ENCODE results near the gene FPR2.

The FPR2 gene

DNA sequence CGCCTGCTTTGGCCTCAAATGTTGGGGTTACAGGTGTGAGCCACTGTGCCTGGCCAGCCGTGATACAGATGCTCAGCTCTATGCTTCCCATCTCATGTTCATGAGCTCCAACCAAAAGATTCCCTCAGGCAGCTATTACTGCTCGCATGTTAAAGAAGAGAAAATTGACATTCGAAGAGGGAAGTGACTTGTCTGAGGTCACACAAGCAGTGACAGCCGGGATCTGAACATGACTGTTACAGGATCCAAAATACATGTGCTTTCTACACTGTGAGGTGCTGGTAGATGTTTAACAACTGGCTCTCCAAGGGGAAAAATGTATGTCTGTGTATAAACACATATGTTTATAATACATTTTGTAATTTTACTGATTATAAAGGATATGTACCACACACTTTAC, 20.6 kb upstream of the FPR2 start:
- TF ChIP-seq, protein P1, sequence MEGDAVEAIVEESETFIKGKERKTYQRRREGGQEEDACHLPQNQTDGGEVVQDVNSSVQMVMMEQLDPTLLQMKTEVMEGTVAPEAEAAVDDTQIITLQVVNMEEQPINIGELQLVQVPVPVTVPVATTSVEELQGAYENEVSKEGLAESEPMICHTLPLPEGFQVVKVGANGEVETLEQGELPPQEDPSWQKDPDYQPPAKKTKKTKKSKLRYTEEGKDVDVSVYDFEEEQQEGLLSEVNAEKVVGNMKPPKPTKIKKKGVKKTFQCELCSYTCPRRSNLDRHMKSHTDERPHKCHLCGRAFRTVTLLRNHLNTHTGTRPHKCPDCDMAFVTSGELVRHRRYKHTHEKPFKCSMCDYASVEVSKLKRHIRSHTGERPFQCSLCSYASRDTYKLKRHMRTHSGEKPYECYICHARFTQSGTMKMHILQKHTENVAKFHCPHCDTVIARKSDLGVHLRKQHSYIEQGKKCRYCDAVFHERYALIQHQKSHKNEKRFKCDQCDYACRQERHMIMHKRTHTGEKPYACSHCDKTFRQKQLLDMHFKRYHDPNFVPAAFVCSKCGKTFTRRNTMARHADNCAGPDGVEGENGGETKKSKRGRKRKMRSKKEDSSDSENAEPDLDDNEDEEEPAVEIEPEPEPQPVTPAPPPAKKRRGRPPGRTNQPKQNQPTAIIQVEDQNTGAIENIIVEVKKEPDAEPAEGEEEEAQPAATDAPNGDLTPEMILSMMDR (conservative IDR thresholded peaks at IDR 0.05; ENCODE audit: low read length): no peak
- no peak for DNase-seq (ENCODE audit: low read depth)

DNA sequence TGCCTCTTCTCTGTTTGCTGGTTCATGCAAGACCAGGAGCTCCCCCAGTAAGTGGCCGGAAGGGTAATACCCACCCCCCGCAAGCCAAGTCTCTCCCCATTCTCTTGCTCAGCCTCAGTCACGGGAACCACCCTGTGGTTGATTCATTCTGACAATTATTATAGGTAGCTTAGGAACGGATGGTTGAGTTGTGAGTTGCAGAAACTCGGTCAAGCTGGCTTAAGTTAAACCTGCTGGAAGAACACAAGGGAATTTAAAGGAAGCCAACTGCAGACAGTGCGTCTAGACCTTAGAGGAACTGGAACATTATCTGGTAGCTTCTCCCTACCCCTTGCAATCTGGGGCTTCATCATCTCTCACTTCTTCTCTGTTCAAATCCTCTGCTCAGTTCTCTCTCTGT, 18.2 kb upstream of the FPR2 start:
- peak; percentile 92 for DNase-seq (ENCODE audit: low read depth)
- TF ChIP-seq, protein P1 (conservative IDR thresholded peaks at IDR 0.05; ENCODE audit: low read length): no peak
- no peak overlapping the region for H3K4me3 ChIP-seq (ENCODE audit: low read length)

More for the DNA sequence above, 20.6 kb upstream of the FPR2 start:
- H3K4me3 ChIP-seq (ENCODE audit: low read length): no peak overlapping the region

DNA sequence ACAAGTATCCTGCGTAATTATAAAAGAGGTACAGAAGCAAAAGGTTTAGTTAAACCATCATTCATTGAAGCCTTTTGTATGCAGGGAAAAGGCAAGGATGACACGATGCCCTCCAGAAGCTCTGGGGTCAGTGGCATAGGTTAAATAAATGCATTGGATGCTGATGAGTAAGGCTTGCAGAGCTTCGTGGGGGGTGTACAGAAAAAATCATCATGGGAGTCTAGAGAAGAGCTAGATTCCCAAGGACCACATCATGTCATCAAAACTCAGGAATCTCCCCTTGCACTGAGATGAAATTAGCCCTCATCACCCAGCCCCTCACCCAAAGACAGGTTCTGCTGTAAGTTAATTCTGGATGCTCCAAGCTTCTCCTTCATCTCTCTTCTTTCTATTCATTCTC, 17.6 kb upstream of the FPR2 start:
- no peak overlapping the region for H3K4me3 ChIP-seq (ENCODE audit: low read length)
- TF ChIP-seq, protein P1 (conservative IDR thresholded peaks at IDR 0.05; ENCODE audit: low read length): no peak
- peak; percentile 51 for DNase-seq (ENCODE audit: low read depth)

- no peak overlapping the region for H3K4me3 ChIP-seq (ENCODE audit: low read length)
- TF ChIP-seq, protein P1 (conservative IDR thresholded peaks at IDR 0.05; ENCODE audit: low read length): no peak
- DNase-seq (ENCODE audit: low read depth): no peak
These were observed 14.2 kb upstream of the FPR2 start for GRCh38 chr19:51746731-51747130.

GRCh38 chr19:51749979-51750378, 11.0 kb upstream of the FPR2 start:
- TF ChIP-seq, protein P1 (conservative IDR thresholded peaks at IDR 0.05; ENCODE audit: low read length): no peak
- DNase-seq (ENCODE audit: low read depth): peak; percentile 88
- H3K4me3 ChIP-seq (ENCODE audit: low read length): no peak overlapping the region

DNA sequence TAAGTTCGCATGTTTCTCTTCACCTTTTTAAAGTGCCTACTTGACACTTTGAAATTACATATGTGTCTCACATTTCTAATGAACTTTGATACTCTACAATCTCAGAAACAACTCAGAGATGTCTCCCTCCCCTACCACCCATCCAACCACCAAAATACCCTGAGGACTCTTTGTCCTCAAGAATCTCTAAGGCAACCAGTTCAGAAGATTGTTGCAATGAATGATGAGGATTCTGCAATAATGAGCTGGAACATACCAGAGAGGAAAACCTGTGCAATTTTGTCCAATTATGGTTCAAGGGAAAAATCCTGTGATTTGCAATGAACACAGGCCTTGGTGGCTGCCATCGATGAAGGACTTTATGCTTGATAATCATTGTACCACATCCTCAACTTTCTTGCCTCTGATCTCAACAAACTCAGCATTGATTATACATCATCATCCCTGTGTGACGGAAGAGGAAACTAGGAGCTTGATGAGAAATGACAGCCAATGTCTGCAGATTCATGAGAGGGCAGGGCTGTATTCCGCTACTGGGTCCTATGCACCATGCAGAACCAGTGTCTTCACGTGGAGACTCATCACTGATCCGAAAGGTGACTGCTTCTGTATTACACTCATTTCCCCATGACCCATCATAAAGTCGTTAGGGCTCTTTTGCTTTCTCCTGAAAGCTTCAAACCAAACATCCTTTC, 10.4 kb upstream of the FPR2 start:
- H3K4me3 ChIP-seq (ENCODE audit: low read length): no peak overlapping the region
- peak; percentile 78 for DNase-seq (ENCODE audit: low read depth)
- TF ChIP-seq, protein P1 (conservative IDR thresholded peaks at IDR 0.05; ENCODE audit: low read length): no peak

GRCh38 chr19:51751655-51752054, 9.3 kb upstream of the FPR2 start, which contains the start of gene FPR1:
FPR1 (minus strand) TSS chr19:51751878; CDS start chr19:51746994, 4,884 bp downstream.
- TF ChIP-seq, protein P1 (conservative IDR thresholded peaks at IDR 0.05; ENCODE audit: low read length): no peak
- peak; percentile 65 for DNase-seq (ENCODE audit: low read depth)
- H3K4me3 ChIP-seq (ENCODE audit: low read length): no peak within 1 kb of the TSS

Measured in AG10803 (cell line).